ENCODE data around the gene UGT1A9. TPM values are rescaled to one million over a fixed set of nuclear protein-coding genes. Genes with fewer than 3 reads are reported as not detected.

UGT1A9 gene
- total RNA-seq, 1 donor from 2014 or later: not detected

DNA sequence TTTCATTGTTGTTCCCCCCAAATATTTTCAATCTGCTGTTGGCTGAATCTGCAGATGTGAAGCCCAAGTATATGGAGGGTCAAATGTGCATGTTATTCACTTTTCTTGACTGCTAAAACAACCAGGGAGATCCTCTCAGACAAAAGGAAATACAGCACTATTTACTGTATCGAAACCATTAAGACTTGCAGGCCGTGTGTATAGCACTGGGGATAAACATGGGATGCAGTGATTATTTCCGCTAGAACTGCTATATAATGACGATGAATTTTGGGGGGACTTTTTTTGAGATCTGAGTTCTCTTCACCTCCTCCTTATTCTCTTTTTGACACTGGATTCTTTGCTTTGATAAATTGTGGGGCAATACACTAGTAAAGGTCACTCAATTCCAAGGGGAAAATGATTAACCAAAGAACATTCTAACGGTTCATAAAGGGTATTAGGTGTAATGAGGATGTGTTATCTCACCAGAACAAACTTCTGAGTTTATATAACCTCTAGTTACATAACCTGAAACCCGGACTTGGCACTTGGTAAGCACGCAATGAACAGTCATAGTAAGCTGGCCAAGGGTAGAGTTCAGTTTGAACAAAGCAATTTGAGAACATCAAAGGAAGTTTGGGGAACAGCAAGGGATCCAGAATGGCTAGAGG is 84.9 kb downstream of the UGT1A9 start:
- no peak overlapping the region for H3K27ac Mint-ChIP-seq (ENCODE audit: unreplicated experiment)
- peaks cover 3% of the 10 kb centered on the region for H3K27me3 Mint-ChIP-seq (ENCODE audit: unreplicated experiment)
- DNase-seq: no peak
- TF ChIP-seq, protein P1, sequence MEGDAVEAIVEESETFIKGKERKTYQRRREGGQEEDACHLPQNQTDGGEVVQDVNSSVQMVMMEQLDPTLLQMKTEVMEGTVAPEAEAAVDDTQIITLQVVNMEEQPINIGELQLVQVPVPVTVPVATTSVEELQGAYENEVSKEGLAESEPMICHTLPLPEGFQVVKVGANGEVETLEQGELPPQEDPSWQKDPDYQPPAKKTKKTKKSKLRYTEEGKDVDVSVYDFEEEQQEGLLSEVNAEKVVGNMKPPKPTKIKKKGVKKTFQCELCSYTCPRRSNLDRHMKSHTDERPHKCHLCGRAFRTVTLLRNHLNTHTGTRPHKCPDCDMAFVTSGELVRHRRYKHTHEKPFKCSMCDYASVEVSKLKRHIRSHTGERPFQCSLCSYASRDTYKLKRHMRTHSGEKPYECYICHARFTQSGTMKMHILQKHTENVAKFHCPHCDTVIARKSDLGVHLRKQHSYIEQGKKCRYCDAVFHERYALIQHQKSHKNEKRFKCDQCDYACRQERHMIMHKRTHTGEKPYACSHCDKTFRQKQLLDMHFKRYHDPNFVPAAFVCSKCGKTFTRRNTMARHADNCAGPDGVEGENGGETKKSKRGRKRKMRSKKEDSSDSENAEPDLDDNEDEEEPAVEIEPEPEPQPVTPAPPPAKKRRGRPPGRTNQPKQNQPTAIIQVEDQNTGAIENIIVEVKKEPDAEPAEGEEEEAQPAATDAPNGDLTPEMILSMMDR (IDR thresholded peaks at IDR 0.05; ENCODE audit: partially characterized antibody, unreplicated experiment): no peak
- H3K36me3 Mint-ChIP-seq (ENCODE audit: unreplicated experiment): peaks cover 2% of the 10 kb centered on the region
- no peak overlapping the region for H3K4me3 Mint-ChIP-seq (ENCODE audit: unreplicated experiment)
- no peaks in the 10 kb centered on the region for H3K4me1 Mint-ChIP-seq (ENCODE audit: low read depth, unreplicated experiment)
- no peaks in the 10 kb centered on the region for H3K9me3 Mint-ChIP-seq (ENCODE audit: unreplicated experiment)

DNA sequence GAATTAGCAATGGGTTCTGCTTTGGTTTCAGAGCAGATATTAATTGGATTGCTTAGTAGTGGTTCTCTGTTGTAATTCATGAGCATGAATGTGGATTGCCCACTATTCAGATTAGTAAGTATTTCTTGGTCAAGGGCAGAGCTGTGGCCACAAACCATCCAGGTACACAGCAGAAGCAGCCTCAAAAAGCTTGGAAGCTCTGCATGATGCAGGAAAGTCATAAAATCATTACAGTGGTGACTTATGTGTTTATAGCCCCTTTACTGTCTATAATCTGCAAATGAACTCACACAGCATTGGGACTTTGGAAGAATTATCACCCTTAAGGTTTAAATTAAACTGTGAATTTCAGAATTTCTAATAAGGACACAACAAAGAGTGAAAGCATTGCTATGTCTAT is 86.4 kb downstream of the UGT1A9 start:
- no peaks in the 10 kb centered on the region for H3K4me1 Mint-ChIP-seq (ENCODE audit: low read depth, unreplicated experiment)
- TF ChIP-seq, protein P1 (IDR thresholded peaks at IDR 0.05; ENCODE audit: partially characterized antibody, unreplicated experiment): no peak
- H3K27me3 Mint-ChIP-seq (ENCODE audit: unreplicated experiment): peaks cover 3% of the 10 kb centered on the region
- no peaks in the 10 kb centered on the region for H3K9me3 Mint-ChIP-seq (ENCODE audit: unreplicated experiment)
- no peak for DNase-seq
- H3K4me3 Mint-ChIP-seq (ENCODE audit: unreplicated experiment): no peak overlapping the region
- no peak overlapping the region for H3K27ac Mint-ChIP-seq (ENCODE audit: unreplicated experiment)
- H3K36me3 Mint-ChIP-seq (ENCODE audit: unreplicated experiment): no peaks in the 10 kb centered on the region

DNA sequence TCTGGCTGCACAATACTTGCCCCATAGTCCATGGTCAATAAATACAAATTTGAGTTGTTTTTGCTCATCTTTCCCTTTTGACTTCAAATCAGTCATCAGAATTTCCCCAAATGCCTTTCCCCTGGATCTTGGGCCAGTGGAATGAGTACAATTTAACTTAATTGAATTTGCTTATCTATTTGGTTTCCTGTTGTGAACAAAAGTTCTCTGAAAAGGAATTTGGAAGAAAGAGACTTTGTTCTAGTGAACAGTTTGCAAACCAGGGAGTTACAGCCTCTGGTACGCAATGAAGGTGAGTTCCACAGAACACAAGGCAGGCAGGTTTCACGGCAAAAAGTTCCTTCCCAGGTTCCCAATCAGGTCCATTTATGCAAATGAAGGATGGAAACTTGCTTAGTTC is 87.2 kb downstream of the UGT1A9 start:
- no peak for DNase-seq
- TF ChIP-seq, protein P1 (IDR thresholded peaks at IDR 0.05; ENCODE audit: partially characterized antibody, unreplicated experiment): no peak
- Mint-ChIP-seq H3K9me3 (ENCODE audit: unreplicated experiment) (no peaks in the 10 kb centered on the region), H3K36me3 (ENCODE audit: unreplicated experiment) (no peaks in the 10 kb centered on the region), H3K4me3 (ENCODE audit: unreplicated experiment) (no peak overlapping the region), H3K27me3 (ENCODE audit: unreplicated experiment) (peaks cover 3% of the 10 kb centered on the region), H3K4me1 (ENCODE audit: low read depth, unreplicated experiment) (no peaks in the 10 kb centered on the region), H3K27ac (ENCODE audit: unreplicated experiment) (no peak overlapping the region)

DNA sequence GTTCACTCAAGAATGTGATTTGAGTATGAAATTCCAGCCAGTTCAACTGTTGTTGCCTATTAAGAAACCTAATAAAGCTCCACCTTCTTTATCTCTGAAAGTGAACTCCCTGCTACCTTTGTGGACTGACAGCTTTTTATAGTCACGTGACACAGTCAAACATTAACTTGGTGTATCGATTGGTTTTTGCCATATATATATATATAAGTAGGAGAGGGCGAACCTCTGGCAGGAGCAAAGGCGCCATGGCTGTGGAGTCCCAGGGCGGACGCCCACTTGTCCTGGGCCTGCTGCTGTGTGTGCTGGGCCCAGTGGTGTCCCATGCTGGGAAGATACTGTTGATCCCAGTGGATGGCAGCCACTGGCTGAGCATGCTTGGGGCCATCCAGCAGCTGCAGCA is 88.3 kb downstream of the UGT1A9 start, which contains the start of gene UGT1A1:
UGT1A1 (plus strand) TSS at position 228 of the 400 bp plus-strand sequence; CDS start at position 246, 18 bp downstream.
- H3K36me3 Mint-ChIP-seq (ENCODE audit: unreplicated experiment): no peaks in the 10 kb centered on the region
- no peak for DNase-seq
- no peaks in the 10 kb centered on the region for H3K4me1 Mint-ChIP-seq (ENCODE audit: low read depth, unreplicated experiment)
- H3K27ac Mint-ChIP-seq (ENCODE audit: unreplicated experiment): no peak within 1 kb of the TSS
- no peaks in the 10 kb centered on the region for H3K9me3 Mint-ChIP-seq (ENCODE audit: unreplicated experiment)
- H3K4me3 Mint-ChIP-seq (ENCODE audit: unreplicated experiment): no peak within 1 kb of the TSS
- H3K27me3 Mint-ChIP-seq (ENCODE audit: unreplicated experiment): peaks cover 3% of the 10 kb centered on the region
- TF ChIP-seq, protein P1 (IDR thresholded peaks at IDR 0.05; ENCODE audit: partially characterized antibody, unreplicated experiment): no peak

DNA sequence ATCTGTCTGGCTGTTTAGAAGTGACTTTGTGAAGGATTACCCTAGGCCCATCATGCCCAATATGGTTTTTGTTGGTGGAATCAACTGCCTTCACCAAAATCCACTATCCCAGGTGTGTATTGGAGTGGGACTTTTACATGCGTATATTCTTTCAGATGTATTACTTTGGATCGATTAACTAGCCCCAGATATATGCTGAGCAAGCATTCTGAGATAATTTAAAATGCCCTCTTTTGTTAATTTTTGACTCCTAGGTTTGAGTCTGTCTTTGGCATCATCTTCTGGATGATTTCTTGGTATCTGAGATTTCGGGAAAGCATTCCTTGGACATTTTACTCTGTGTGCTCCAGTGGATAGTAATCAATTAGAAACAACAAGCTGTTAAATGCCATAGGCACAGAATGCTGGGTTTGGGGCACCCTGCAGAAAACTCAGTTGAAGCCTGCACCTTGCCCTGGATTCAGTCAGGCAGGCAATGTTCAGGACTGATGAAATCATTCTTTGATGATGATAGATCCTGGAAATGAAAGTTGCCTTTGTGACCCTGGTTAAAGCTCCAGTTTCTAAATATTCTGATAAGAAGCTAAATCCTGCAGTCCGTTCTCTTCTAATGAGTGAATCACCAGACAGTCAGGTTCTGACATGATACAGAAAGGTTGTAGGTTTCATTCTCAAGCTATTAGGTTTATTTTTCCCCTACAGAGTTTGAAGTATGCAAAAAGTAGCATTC is 89.5 kb downstream of the UGT1A9 start:
- no peaks in the 10 kb centered on the region for H3K36me3 Mint-ChIP-seq (ENCODE audit: unreplicated experiment)
- TF ChIP-seq, protein P1 (IDR thresholded peaks at IDR 0.05; ENCODE audit: partially characterized antibody, unreplicated experiment): no peak
- H3K27me3 Mint-ChIP-seq (ENCODE audit: unreplicated experiment): peaks cover 3% of the 10 kb centered on the region
- H3K4me3 Mint-ChIP-seq (ENCODE audit: unreplicated experiment): no peak overlapping the region
- H3K4me1 Mint-ChIP-seq (ENCODE audit: low read depth, unreplicated experiment): no peaks in the 10 kb centered on the region
- DNase-seq: no peak
- no peaks in the 10 kb centered on the region for H3K9me3 Mint-ChIP-seq (ENCODE audit: unreplicated experiment)
- no peak overlapping the region for H3K27ac Mint-ChIP-seq (ENCODE audit: unreplicated experiment)

All from glutamatergic neuron (in vitro differentiated cells).